SK-N-MC (cell line): ENCODE data around the gene PRR7.

Experiments
- DNase-seq: peaks from one replicate; pipeline ENCODE4 v3.0.0-alpha.2; 2011; ENCODE audit warnings: low read depth, low spot score
- H3K27ac ChIP-seq: fragments of 200-600 bp; sonication (generic); 2 replicates; pipeline ENCODE4 v1.5.1; 2016; ENCODE audit warnings: mixed run types
- H3K36me3 ChIP-seq: fragments of 200-600 bp; sonication (generic); 2 replicates; pipeline ENCODE4 v1.6.1; 2017; ENCODE audit warnings: antibody characterized with exemption, low read length, mixed read lengths; ENCODE audit not compliant: insufficient read depth
- H3K4me3 ChIP-seq: fragments of 200-600 bp; sonication (generic); 2 replicates; pipeline ENCODE4 v1.5.1; 2016
- H3K9ac ChIP-seq: fragments of 200-600 bp; sonication (generic); 2 replicates; pipeline ENCODE4 v1.8.0; 2017; ENCODE audit warnings: mixed run types, mixed read lengths; ENCODE audit not compliant: insufficient read length
- H3K9me3 ChIP-seq: fragments of 200-600 bp; sonication (generic); 2 replicates; pipeline ENCODE4 v1.6.1; 2017; ENCODE audit warnings: low read depth, mild to moderate bottlenecking, antibody characterized with exemption, low read length, moderate library complexity, mixed read lengths
- EZH2 ChIP-seq: fragments of 200-600 bp; sonication (generic); IDR thresholded peaks from one replicate; pipeline ENCODE4 v1.6.1; 2017; ENCODE audit warnings: antibody characterized with exemption
- FOXP2 ChIP-seq: optimal IDR thresholded peaks from 2 replicates; pipeline ENCODE3; 2011; ENCODE audit warnings: mild to moderate bottlenecking, moderate library complexity; ENCODE audit not compliant: insufficient read depth; ENCODE audit errors: extremely low read length, control extremely low read depth
- POLR2AphosphoS5 ChIP-seq: IDR thresholded peaks from 2 replicates; pipeline ENCODE4 v1.6.1; 2012; ENCODE audit warnings: mild to moderate bottlenecking, low read depth, low read length, borderline replicate concordance

Gene PRR7

GRCh38 chr5:177433658-177434217 lies 12.9 kb upstream of the PRR7 start:
- Histone ChIP-seq H3K27ac (no peak overlapping the region), H3K36me3 (peaks cover 6% of the 10 kb centered on the region; the same call in 1 of the 2 replicates)
- TF ChIP-seq FOXP2 (no peak), POLR2AphosphoS5 (no peak), EZH2 (no peak)

GRCh38 chr5:177434437-177434836 lies 12.2 kb upstream of the PRR7 start:
- Histone ChIP-seq H3K36me3 (peaks cover 6% of the 10 kb centered on the region; the same call in 1 of the 2 replicates), H3K9ac (no peak overlapping the region), H3K4me3 (no peak overlapping the region), H3K27ac (no peak overlapping the region), H3K9me3 (no peaks in the 10 kb centered on the region)
- DNase-seq = no peak
- no peak for TF ChIP-seq EZH2
- TF ChIP-seq POLR2AphosphoS5 = no peak
- TF ChIP-seq FOXP2 = no peak

More at GRCh38 chr5:177433658-177434217, 12.9 kb upstream of the PRR7 start:
- Histone ChIP-seq H3K9ac (no peak overlapping the region), H3K9me3 (no peaks in the 10 kb centered on the region), H3K4me3 (no peak overlapping the region)
- DNase-seq = no peak

- Histone ChIP-seq H3K9ac (no peak overlapping the region), H3K36me3 (peaks cover 6% of the 10 kb centered on the region; the same call in 1 of the 2 replicates), H3K4me3 (no peak overlapping the region), H3K27ac (no peak overlapping the region), H3K9me3 (no peaks in the 10 kb centered on the region)
- DNase-seq = no peak
- TF ChIP-seq POLR2AphosphoS5 (no peak), FOXP2 (no peak), EZH2 (no peak)
Observed at GRCh38 chr5:177434942-177435738, 11.5 kb upstream of the PRR7 start.

- Histone ChIP-seq H3K36me3 (peaks cover 6% of the 10 kb centered on the region; the same call in 1 of the 2 replicates), H3K9ac (no peak overlapping the region), H3K4me3 (no peak overlapping the region), H3K27ac (no peak overlapping the region), H3K9me3 (no peaks in the 10 kb centered on the region)
- TF ChIP-seq FOXP2 (no peak), POLR2AphosphoS5 (no peak), EZH2 (no peak)
- DNase-seq = no peak
Observed at GRCh38 chr5:177435847-177436536, 10.6 kb upstream of the PRR7 start.

- Histone ChIP-seq H3K9ac (no peak overlapping the region), H3K27ac (no peak overlapping the region), H3K9me3 (no peaks in the 10 kb centered on the region), H3K36me3 (peaks cover 6% of the 10 kb centered on the region; the same call in 1 of the 2 replicates), H3K4me3 (no peak overlapping the region)
- DNase-seq = no peak
- TF ChIP-seq EZH2 (no peak), POLR2AphosphoS5 (no peak), FOXP2 (no peak)
Observed at GRCh38 chr5:177437623-177438022, 9.0 kb upstream of the PRR7 start.

GRCh38 chr5:177438468-177438867 lies 8.1 kb upstream of the PRR7 start:
- H3K9ac ChIP-seq = no peak overlapping the region
- H3K9me3 ChIP-seq = no peaks in the 10 kb centered on the region
- H3K36me3 ChIP-seq = peaks cover 6% of the 10 kb centered on the region; the same call in 1 of the 2 replicates
- TF ChIP-seq EZH2 (no peak), FOXP2 (no peak), POLR2AphosphoS5 (no peak)
- DNase-seq = no peak
- no peak overlapping the region for H3K4me3 ChIP-seq
- H3K27ac ChIP-seq = no peak overlapping the region

GRCh38 chr5:177439518-177440053 lies 7.0 kb upstream of the PRR7 start:
- H3K27ac ChIP-seq = no peak overlapping the region
- DNase-seq = no peak
- H3K9me3 ChIP-seq = no peaks in the 10 kb centered on the region
- H3K36me3 ChIP-seq = no peaks in the 10 kb centered on the region; the same call in 1 of the 2 replicates
- no peak overlapping the region for H3K4me3 ChIP-seq
- TF ChIP-seq EZH2 = no peak
- TF ChIP-seq POLR2AphosphoS5 = no peak
- no peak for TF ChIP-seq FOXP2
- H3K9ac ChIP-seq = no peak overlapping the region

- DNase-seq = no peak
- Histone ChIP-seq H3K9me3 (no peaks in the 10 kb centered on the region), H3K4me3 (no peak overlapping the region), H3K27ac (no peak overlapping the region), H3K9ac (no peak overlapping the region), H3K36me3 (no peaks in the 10 kb centered on the region; the same call in 1 of the 2 replicates)
- TF ChIP-seq FOXP2 (no peak), POLR2AphosphoS5 (no peak), EZH2 (no peak)
Observed at GRCh38 chr5:177440211-177440989, 6.2 kb upstream of the PRR7 start.
